Activated CD8-positive, alpha-beta memory T cell treated with anti-CD3 and anti-CD28 coated beads, Interleukin-2, amount 50 U/mL, for 24 hours (primary cell): ENCODE results near the gene CDH4.

Source experiments
- DNase-seq: peaks from one replicate; pipeline ENCODE4 v3.0.0-alpha.2; 2020; ENCODE audit errors: extremely low read depth

Gene CDH4

DNA sequence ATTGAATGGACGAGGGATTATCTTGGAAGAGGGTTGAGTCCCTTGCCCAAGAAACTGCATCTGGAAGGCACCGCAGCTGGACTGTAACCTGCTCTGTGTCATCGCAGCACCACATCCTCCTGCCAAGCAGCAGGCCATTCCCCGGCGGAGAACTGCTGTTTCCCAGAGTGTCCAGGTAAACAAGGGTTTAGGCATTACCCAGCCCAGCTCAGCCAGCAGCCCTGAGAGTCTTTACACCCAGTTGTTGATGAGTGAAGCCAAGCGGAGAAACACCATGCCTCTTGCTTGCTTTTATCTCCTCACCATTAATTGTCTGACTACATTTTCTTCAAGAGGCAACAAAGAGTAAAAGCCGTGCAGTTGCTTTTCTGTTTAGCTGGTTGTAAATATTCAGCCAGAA is 104.1 kb downstream of the CDH4 start:
- DNase-seq: no peak

DNA sequence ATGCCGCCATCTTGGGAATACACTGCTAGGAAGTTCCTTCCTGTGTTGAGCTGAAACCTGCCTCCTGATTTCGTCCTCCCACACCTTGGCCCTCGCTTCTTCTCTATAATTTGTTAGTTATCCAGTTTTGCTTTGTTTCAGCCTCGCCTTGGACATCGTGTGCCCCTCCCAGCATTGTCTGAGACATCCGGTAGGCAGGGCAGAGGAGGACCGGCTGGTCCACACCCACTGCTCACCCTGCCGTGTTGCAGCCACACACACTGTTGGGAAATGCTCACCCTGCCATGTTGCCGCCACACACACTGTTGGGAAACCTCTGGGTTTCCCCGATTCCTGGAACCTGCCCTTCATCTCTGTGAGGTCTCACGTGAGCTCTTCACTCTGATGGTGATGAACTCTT is 105.1 kb downstream of the CDH4 start:
- no peak for DNase-seq

DNA sequence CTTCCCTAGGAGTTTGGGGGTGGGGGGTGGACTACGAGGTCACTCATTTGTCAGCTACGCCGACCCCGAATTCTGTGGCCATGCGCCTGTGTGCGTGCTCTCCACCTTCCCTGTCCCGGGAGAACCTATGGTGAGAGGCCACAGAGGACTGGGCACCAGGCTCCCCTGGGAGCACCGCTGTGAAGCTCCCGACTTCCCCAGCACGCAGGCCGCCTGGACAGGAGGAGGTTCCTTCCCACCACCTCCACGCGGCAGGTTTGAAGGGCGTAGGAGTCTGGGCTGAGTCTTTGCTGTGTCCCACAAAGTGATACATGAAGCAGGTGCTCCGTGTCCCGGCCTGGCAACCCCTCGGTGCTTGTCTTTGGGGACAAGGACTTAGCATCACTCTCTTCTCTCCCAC is 107.2 kb downstream of the CDH4 start:
- no peak for DNase-seq

DNA sequence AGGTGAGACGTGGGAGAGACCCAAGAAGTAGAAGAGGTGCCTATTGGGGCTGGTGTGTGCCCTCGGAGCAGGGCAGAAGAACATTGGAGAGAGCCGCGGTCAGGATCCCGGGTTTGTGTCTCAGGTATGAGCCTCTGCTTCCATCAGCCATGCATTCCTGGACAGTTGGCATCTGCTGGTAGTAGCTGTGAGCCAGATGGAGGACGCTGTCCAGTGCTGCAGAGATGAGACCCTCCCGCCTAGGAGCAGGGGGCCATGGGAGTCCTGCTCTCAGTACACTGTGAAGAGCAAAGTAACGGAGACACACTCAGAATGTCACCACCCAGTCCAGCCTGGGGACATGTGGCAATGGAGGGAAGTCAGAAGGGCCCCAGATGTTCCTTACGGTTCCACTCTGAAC is 108.2 kb downstream of the CDH4 start:
- DNase-seq: no peak

DNA sequence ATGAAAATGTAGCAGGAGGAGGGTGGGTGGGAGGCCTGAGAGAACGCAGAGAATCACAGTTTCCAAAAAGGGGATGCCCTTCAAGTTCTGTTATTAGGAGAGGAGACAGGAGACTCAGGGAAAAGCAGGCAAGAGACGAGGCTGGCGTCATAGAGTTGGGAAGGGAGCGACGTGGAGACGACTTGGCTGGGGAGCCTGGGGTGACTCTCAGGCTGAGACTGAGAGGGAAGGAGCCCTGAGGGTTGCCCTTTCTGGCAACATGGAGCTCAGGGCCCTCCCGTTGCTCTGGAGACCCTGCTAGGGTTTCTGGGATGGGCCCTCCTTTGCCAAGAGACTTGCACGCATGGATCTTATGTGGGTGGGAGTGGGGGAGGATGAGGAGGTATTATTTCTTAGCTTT is 108.9 kb downstream of the CDH4 start:
- DNase-seq: no peak

DNA sequence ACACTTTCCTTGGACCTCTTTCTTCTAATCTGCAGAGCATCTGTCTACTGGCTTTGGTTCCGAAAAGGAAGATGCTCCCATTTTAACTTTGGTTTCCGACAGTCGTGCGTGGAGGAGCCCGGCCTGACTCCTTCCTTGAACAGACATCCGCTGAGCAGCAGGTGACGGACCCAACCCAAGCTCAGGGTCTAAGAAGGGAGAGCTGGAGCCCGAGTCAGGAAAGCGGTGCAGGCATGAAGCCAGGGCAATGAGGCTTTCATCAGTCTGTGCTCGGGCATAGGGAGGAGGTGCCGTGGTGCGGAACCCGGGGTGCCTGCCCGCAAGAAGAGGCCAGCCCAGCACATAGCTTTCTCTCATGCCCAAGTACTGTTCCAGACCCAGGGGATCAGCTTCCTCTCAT is 109.4 kb downstream of the CDH4 start:
- no peak for DNase-seq

DNA sequence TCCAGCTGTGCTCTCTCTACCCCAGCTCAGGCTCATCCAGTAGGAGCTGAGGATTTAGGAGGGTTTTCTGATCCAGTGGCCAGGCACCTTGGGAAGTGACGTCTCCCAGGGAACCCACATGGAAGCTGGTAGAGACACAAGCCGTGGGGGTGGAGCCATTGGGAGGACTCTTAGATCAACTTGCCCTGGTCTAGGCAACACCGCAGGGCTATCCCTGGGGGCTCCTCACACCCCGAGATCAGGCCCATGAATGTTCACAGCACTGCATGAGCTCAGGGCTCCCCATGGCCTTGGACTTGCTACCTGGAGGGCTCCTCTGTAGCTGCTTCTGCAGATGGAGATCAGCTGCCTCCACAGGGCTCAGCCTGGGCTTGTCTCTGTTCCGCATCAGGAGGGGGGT is 112.1 kb downstream of the CDH4 start:
- no peak for DNase-seq

DNA sequence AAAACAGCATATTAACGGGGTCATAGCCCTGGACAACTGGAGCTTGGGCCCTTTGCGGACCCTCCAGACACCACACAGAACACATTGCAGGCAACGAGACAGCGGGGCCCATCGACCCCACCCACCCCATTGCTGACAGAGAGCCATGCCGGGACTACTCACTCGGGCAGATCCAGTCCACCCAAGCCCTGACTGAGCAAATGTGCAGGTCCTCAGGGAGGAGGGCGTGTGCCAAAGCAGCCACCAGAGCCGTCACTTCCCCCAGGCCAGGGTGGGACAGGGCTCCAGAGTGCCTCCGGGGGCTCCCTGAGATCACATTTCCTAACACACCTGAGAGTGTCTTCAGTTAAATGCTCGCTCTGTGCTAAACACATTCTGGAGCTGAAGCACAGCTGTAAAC is 114.9 kb downstream of the CDH4 start:
- no peak for DNase-seq

DNA sequence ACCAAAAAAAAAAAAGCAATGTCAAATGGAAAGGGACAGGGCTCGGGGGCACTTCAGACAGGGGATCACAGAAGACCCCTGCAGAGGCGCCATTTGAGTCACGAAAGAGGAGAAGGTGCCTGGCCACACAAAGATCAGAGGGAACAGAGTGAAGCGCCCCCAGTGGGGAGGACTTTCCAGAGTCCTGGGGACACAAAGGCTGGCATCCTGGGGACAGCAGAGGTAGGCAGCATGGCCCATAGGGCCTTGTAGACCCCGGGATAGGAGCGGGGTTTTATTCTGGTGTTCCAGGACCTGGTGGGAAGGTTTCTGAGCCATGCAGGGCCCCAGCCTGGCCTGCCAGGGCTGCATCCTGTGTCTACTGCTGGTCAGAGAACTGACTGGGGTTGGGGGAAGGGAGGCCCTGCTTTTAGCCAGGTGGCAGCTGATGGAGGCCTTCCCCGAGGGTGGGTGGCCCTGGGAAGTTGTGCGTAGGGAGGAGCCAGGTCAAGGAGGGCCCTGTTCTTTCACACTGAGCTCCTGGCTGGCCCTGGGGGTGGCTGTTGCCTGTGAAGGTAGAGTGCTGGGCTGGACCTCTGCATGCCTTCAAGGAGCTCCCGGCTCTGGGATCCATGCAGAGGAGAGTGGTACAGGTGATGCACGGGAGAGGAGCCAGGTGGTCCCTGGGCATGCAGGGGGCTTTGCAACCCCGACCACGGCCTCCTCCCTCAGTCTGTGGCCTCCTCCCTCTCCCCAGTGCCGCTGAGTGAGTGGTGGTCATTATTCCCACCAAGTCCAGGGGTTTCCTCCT is 117.9 kb downstream of the CDH4 start:
- DNase-seq: no peak

DNA sequence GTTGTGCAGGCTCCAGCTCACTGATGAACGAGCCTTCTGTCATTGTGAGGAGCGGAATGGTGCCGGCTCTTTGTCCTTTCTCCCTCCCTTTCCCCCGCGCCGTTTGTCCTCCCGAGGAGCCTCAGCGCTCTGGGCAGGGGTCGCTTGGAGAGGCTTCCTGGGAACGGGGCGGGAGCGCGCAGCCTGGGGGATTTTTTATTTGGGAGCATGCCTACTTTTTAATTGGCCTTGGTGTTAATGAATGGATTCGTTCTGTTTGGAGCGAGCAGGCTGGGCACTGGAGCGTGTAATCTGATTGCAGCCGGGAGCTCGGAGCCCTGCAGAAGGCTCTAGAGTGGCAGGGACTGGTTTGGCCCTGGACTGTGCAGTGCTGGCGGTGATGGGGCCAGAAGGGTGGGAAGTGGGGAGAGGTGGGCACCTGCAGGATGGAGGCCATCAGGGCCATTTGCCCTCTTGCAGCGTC is 118.8 kb downstream of the CDH4 start:
- DNase-seq: no peak

DNA sequence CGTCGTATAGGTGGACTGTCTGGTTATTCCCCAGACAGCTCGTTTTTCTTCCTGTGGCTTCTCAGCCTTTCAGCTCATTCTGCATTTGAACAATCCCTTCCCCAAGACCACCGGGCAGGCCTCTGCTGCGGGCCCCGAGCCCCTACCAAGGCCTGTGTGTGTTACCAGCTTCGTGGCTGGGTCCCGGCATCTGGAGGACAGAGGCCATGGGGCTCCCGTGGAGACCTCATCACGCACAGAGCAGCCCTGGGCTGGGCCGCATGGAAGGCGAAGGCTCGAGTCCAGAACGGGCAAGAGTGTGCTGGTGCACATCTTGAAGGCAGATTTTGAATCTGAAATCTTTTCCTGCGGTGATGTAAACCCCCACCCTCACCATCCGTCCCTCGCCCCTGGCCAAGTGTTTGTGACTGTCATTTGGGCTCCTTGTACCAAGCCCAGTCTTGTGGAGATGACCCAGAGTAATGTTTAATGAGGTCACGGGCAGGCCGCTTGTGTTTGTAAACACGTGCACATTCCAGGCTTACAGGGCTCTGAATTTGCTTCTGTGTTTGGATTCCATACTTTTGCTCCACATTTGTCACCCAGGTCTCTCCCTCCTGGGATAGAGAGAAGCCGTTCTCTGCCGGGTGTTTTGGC is 119.6 kb downstream of the CDH4 start:
- no peak for DNase-seq

DNA sequence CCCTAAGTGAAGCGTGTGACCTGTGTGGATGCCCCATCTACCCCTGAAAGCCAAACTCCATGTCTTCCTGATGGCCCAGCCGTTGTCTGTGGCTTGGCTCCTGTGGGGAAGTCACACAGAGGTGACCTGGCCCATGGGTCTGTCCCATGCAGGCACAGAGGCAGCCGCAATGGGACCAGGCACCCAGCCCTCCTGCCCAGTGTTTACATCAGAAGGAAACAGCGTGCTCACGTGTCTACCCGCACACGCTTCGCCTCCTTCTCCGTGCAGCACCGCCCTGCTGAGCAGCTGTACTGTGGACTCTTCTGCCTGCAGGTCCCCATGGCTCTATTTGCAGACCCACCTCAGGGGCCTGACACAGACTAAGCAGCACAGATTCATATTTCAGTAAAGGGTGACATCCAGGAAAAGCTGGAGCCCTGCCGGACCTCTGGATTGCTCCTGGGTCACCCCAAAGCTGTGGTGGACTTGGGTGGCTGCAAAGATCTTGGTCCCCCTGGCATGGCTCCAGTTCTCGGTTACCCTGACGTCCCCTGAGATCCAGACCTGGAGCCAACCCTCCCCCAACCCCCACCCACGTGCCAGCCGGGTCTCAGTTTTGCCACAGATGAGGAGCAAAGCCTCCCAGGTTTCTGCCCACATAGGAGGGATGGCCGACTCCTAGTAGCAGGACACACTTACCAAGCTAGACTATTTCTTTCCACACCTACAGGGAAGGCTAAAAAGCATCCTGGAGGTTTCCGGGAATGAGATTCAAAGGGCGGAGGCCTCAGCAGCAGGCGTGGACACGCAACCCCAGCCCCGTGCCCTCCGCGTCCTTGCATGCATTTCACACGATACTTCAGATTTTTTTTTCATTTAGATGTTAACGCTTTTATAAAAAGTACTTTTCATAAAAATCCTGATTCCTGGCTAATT is 120.3 kb downstream of the CDH4 start:
- DNase-seq: no peak

DNA sequence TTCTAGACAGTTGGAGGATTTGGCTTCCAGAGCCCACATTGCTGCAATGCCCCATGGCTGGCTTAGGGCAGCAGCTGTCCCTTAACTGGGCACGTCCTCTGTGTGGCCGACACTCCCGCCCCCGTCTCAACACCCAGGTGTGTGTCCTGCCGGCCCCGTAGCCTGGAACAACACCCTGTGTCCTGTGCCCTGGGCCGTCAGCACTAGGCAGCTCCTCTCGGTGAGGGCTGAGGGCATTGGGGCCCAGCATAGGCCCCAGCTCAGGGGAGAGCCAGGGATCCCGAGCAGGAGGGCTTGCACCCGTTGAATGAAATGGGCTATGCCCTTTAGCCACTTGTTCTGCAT is 121.0 kb downstream of the CDH4 start:
- no peak for DNase-seq

DNA sequence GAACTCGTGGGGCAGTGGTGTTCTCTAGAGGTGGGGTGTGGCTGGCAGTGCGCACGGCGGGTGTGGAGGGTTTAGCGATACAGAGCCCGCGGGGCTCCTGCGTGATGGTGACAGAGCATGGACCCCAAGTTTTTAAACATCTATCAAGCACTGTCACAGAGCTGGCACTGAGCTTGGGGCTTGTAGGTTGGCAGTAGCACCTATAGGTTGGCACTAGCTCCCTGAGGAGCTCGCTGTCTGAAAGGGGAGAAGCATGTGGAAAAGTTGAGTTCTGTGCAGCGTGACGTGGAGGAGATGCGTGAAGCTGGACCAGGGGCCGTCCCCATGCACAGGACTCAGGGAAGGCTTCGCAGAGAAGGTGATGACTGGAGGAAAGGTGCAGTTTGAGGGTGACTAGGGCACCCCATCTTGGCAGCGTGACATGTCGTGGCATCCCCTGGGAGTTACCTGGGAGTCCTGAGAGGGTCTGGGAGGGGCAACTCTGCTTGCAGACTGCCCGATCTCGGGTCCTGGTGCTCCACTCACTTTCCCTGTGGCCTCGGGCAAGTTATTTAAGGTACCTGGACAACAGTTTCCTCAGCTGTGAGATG is 122.0 kb downstream of the CDH4 start:
- no peak for DNase-seq

DNA sequence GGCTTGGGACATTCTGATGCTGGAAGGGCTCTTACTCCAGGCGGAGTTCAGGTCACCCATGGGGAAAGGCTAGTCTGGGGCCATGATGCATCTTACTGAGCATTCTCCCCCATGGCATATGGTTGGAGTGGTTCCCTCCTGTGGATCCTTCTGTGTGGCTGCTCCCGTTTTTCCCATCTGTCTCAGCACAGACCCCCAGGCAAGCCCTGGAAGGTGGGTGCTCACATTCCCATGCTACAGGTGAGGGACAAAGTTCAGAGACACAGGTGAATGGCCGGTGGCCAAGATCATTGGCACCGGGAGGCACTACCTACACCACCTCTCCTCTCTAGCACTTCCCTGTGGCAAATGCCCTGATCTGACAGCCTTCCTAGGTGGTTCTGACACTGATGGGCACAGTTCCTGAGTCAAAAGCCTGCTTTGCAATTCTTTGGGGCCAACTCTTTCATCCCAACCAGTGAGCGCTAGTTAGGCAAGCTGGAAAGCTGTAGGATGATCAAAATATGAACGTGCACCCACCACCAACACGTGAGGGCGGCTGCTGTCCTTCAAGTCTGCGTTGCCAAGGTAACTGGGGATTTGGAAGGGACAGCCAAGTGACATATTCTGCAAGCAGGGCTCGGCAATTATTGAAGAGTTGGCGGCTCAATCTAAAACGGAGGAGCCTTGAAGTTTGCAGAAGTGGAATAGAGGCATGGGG is 124.6 kb downstream of the CDH4 start:
- DNase-seq: no peak

DNA sequence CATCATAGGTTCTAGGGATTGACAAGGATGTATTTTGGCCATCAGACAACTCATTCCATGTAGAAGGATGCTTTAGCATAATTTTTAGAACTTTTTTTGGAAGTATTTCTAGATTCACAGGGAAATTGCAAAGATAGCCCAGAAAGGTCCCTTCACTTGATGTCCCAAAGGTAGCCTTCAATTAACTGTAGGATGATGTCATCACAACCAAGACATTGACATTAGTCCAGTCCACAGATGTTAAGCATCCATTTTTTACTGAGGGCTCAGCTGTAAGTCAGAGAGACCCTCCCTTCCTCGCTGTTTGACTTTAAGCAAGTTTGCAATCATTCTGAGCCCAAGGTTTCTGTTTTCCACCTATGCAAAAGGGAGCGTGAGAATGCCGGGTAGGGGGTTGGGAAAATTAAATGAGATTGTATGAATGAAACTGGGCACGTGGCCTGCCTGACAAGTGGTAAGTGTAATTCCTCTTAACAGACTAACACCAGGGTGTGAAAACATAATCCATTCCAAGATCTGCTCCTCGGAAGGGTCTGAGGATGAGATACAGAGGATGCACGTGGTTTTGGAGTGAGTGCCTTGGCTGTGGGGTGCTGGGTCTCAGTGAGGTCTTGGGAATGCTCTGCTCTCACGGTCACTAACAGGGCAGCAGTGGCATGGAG is 126.8 kb downstream of the CDH4 start:
- no peak for DNase-seq

DNA sequence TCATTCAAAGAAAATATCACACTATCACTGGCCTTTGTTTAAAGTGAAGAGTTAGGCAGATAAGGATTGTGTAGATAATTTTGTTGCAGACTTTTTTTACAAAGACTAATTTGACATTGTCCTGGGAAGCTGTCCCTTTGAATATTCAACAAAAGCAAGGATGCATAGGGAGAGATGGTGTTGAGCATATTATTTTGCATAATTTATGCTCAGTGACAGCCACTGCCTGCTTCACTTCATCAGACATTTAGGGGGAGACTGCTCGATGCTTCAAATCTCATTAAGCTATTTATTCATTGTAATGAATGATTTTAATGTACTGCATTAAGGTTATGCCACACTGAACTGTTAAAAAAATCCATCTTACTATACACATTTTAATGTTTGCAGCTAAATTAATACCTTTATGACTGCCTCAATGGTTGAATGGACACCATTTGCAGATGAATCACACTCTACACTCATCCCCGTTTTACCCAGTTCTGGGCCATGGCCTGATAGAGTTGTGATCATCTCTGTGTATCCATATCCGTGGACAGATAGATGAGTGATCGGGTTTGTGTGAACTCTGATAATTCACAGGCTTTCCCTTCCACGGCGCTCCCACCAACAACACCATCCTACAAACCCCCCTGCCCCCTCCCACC is 128.0 kb downstream of the CDH4 start:
- DNase-seq: no peak

DNA sequence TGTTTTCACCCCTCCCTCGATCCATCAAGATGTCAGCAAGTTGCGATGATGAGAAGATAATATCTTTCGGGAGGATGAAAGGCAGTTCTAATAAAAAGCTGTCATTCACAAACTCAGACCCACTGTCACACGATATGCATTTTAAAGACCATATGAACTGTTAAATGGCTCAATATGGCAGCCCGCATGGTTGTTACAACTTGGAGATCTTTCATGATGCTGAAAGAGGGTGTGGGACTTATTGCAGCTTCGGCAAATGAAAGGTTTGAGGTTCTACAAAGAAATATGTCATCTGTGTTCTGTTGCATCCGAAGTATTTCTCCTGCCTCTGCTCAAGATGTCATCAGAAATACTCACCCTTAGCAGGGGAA is 128.5 kb downstream of the CDH4 start:
- no peak for DNase-seq

DNA sequence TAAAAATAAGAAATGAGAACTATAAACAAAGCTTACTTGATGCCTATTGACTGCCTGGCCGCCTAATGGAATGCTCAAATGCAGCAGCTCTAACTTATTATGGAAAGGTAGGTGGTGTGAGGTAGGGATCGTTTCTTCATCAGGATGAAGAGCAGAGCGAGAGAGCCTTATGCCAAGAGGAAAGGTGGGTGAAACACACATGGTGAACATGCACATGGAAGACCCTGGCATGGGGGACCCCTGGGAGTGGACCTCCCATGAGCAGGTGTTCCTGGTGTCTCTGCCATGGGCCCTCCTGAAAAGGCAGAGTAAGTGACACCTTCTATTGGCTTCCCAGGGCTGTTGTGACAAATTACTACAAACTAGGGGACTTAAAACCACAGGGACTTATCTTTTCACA is 130.1 kb downstream of the CDH4 start:
- no peak for DNase-seq

DNA sequence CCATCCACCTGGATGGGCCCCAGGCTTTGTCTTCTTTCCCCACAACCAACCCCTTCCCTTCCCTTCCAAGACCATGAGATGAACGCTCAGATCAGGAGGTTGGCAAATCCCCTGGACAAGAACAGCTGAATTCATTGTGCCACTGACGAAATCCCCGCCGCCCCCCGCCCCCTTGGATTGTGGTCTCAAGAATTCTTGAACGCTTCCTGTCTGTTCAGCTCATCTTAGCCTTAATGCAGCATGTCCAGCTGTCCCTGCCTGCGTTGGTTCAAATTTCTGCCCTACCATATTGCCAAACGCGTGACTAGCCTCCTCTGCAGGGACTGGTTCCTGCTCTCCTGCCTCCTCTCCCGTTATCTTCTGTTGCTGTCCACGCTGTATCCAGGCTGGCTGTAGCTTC is 133.2 kb downstream of the CDH4 start:
- DNase-seq: no peak

DNA sequence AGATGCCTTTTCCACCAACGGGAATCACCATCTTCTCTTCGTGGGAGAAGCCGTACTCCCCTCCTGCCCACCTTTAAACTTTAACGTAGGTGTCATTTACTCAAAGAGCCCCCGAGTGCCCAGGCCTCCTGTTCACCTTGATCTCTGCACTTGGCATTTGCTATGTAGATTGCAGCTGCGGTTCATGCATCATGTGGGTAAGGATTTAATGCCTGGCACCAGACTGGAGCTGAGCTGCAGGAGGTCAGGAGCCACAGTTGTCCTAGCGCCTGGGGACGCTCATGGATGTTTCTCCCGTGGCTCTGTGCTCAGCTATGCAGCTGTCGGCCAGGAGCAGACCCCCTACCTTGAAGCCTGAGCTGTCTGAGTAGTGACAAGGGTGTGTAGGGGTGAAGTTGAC is 133.7 kb downstream of the CDH4 start:
- DNase-seq: no peak
